Liver (tissue), 3 donors: ENCODE measurements around the gene XKR7.
"Not testable (repeated sequence)": the region's sequence is repeated elsewhere in the genome, so short reads cannot be mapped to it uniquely, and the experiment has no call there.

Experiments
- ATF3 ChIP-seq: IDR thresholded peaks from 2 replicates; pipeline ENCODE4 v1.6.1; 2016; ENCODE audit warnings: antibody characterized with exemption
- CTCF ChIP-seq: fragments of 150-350 bp; IDR thresholded peaks from 2 replicates; pipeline ENCODE4 v1.5.1; 2017; ENCODE audit warnings: improper control_type of control experiment, low read depth, low read length; ENCODE audit not compliant: missing input control
- GABPA ChIP-seq, 2 donors: IDR thresholded peaks in 1 of 2; conservative IDR thresholded peaks in 1 of 2; 2 replicates each; pipeline ENCODE4 v1.6.1; 2016; ENCODE audit warnings: antibody characterized with exemption in 2 of 2, mild to moderate bottlenecking in 1 of 2, moderate library complexity in 1 of 2
- MAX ChIP-seq: IDR thresholded peaks from 2 replicates; pipeline ENCODE4 v1.6.1; 2016; ENCODE audit warnings: antibody characterized with exemption
- RAD21 ChIP-seq, 2 donors: IDR thresholded peaks; 2 replicates each; pipeline ENCODE4 v1.6.1; 2016; ENCODE audit warnings: antibody characterized with exemption in 2 of 2, mild to moderate bottlenecking in 2 of 2
- REST ChIP-seq: IDR thresholded peaks from 2 replicates; pipeline ENCODE4 v1.6.1; 2016; ENCODE audit warnings: antibody characterized with exemption, mild to moderate bottlenecking
- RXRA ChIP-seq, 2 donors: IDR thresholded peaks; 2 replicates each; pipeline ENCODE4 v1.6.1; 2017 to 2018; ENCODE audit warnings: antibody characterized with exemption in 2 of 2, mild to moderate bottlenecking in 1 of 2
- TAF1 ChIP-seq: conservative IDR thresholded peaks from 2 replicates; pipeline ENCODE4 v1.6.1; 2016; ENCODE audit warnings: antibody characterized with exemption, mild to moderate bottlenecking
- ZBTB33 ChIP-seq: IDR thresholded peaks from 2 replicates; pipeline ENCODE4 v1.6.1; 2016; ENCODE audit warnings: antibody characterized with exemption
- donor health status: healthy.
- donor health status: healthy.

- TF ChIP-seq CTCF; REST; ATF3; RAD21 (IDR thresholded peaks at IDR 0.05); ZBTB33; GABPA (IDR thresholded peaks at IDR 0.05 in 1 of 2, conservative IDR thresholded peaks at IDR 0.05 in 1 of 2); MAX; TAF1; RXRA (IDR thresholded peaks at IDR 0.05): not testable (repeated sequence)
Measured at GRCh38 chr20:31921480-31921879, 46.5 kb upstream of the XKR7 start.
